HepG2 (cell line): ENCODE measurements around the gene ANKRD40CL. TPM values are rescaled to one million over a fixed set of nuclear protein-coding genes. Genes with fewer than 3 reads are reported as not detected.

Source experiments
- AKNA ChIP-seq: sonication (generic); formaldehyde crosslinking; IDR thresholded peaks from 2 replicates; pipeline ENCODE4 v1.4.0; 2020; ENCODE audit warnings: missing genetic modification reagents, borderline replicate concordance
- ATF6 ChIP-seq: sonication (generic); formaldehyde crosslinking; conservative IDR thresholded peaks from 2 replicates; pipeline ENCODE4 v1.4.0; 2020; ENCODE audit warnings: missing genetic modification reagents
- ELF3 ChIP-seq: IDR thresholded peaks from 2 replicates; pipeline ENCODE4 v1.6.1; 2016; ENCODE audit warnings: missing genetic modification reagents, missing compliant biosample characterization
- FOXP4 ChIP-seq: sonication (generic); formaldehyde crosslinking; IDR thresholded peaks from 2 replicates; pipeline ENCODE4 v1.4.0; 2020; ENCODE audit warnings: missing genetic modification reagents
- JUND ChIP-seq: sonication (generic); formaldehyde crosslinking; IDR thresholded peaks from 2 replicates; pipeline ENCODE4 v1.8.0; 2022; ENCODE audit warnings: mild to moderate bottlenecking, missing genetic modification reagents
- KLF6 ChIP-seq: IDR thresholded peaks from 2 replicates; pipeline ENCODE4 v1.8.0; 2016; ENCODE audit warnings: missing biosample characterization, missing genetic modification reagents
- PRDM4 ChIP-seq: sonication (generic); formaldehyde crosslinking; IDR thresholded peaks from 2 replicates; pipeline ENCODE4 v1.9.0; 2021; ENCODE audit warnings: missing genetic modification reagents, borderline replicate concordance
- ZBTB46 ChIP-seq: sonication (generic); formaldehyde crosslinking; IDR thresholded peaks from 2 replicates; pipeline ENCODE4 v1.4.0; 2020; ENCODE audit warnings: mild to moderate bottlenecking, missing genetic modification reagents, borderline replicate concordance
- ZMYM3 ChIP-seq: sonication (generic); formaldehyde crosslinking; IDR thresholded peaks from 2 replicates; pipeline ENCODE4 v1.5.1; 2020; ENCODE audit warnings: mild to moderate bottlenecking, missing genetic modification reagents
- ZNF253 ChIP-seq: sonication (generic); formaldehyde crosslinking; IDR thresholded peaks from 2 replicates; pipeline ENCODE4 v1.8.0; 2022; ENCODE audit warnings: mild to moderate bottlenecking, missing genetic modification reagents, borderline replicate concordance
- ZNF484 ChIP-seq: sonication (generic); formaldehyde crosslinking; IDR thresholded peaks from 2 replicates; pipeline ENCODE4 v1.5.1; 2020; ENCODE audit warnings: mild to moderate bottlenecking, low read depth, missing genetic modification reagents, borderline replicate concordance
- ZNF691 ChIP-seq: sonication (generic); formaldehyde crosslinking; IDR thresholded peaks from 2 replicates; pipeline ENCODE4 v1.4.0; 2020; ENCODE audit warnings: missing genetic modification reagents, low read depth, mild to moderate bottlenecking, borderline replicate concordance
- polyA plus RNA-seq, 8 experiments: library from polyadenylated mRNA; depleted of rRNA in 3 of 8; stranded (reverse) in 7 of 8; unstranded in 1 of 8; fragments of >200 nt; fragmentation: Illumina TruSeq in 4 of 8; extraction: Trizol in 4 of 8; gene quantifications; 2 replicates each; pipeline versions ENCODE4 v1.2.1 to v1.2.3, GENCODE V29; 2011 to 2016; ENCODE audit warnings: low read depth in 4 of 8, missing spikeins in 1 of 8, mixed read lengths in 1 of 8; ENCODE audit not compliant: insufficient read depth in 1 of 8
- total RNA-seq, 5 experiments: library from RNA; depleted of rRNA; stranded (reverse); fragments of >200 nt; fragmentation: Illumina TruSeq; extraction: Trizol; gene quantifications; 2 replicates each; pipeline ENCODE4 v1.2.3, GENCODE V29; 2016; ENCODE audit warnings: low read depth in 1 of 5

The ANKRD40CL gene
- total and polyA plus RNA-seq, 2 of the 13 experiments (the other 11 are each of a cell fraction or from before 2014, with no cell fraction given) = 0.03 to 0.11 TPM

GRCh38 chr17:50766222-50767023, 895 bp downstream of the ANKRD40CL start (continued):
- no peak for TF ChIP-seq ATF6 (CRISPR knock-in tag)
- TF ChIP-seq FOXP4 (CRISPR knock-in tag) = 0 out of 2 replicates have a peak, but pooled peaks have one; percentile 22
- 0 out of 2 replicates have a peak, but pooled peaks have one; percentile 8 for TF ChIP-seq JUND (CRISPR knock-in tag)
- TF ChIP-seq ELF3 (CRISPR knock-in tag) = 0 out of 2 replicates have a peak, but pooled peaks have one; percentile 1
- TF ChIP-seq ZBTB46 (CRISPR knock-in tag) = no peak
- TF ChIP-seq PRDM4 = no peak
- no peak for TF ChIP-seq KLF6 (CRISPR knock-in tag)
- TF ChIP-seq ZNF691 = 0 out of 2 replicates have a peak, but pooled peaks have one; percentile 21
- TF ChIP-seq ZMYM3 = peak; percentile 92
- TF ChIP-seq AKNA (CRISPR knock-in tag) = no peak
- TF ChIP-seq ZNF253 = no peak
- no peak for TF ChIP-seq ZNF484 (CRISPR knock-in tag)
